ENCODE data around the gene PLD1. TPM values are rescaled to one million over a fixed set of nuclear protein-coding genes. Genes with fewer than 3 reads are reported as not detected.

PLD1 gene
- total RNA-seq, 4 donors from 2014 or later, result 30.9 to 67.9 (median 56.0) TPM

- Histone ChIP-seq H3K4me1 (peaks cover 9 to 40% (median 12%) of the 10 kb centered on the region in 3 donors), H3K27ac (no peak overlapping the region), H3K36me3 (no peaks in the 10 kb centered on the region), H3K27me3 (no peaks in the 10 kb centered on the region), H3K4me3 (no peak overlapping the region), H3K9me3 (no peaks in the 10 kb centered on the region)
- intact Hi-C loops (cut with DNase I), result loop anchor here (10.0 kb wide), 1 partner anchor 49 kb away; no protein-coding TSS in a partner anchor
- TF ChIP-seq CTCF (IDR thresholded peaks at IDR 0.05) (no peak), POLR2A (IDR thresholded peaks at IDR 0.05) (no peak)
- DNase-seq, result no peak
- WGBS, 2 donors, result 73 to 74% methylated on average over 8 of the region's 8 CpGs
These were observed 34.3 kb downstream of the PLD1 start for GRCh38 chr3:171775943-171776342.

GRCh38 chr3:171774521-171774920 is 35.8 kb downstream of the PLD1 start:
- no peak overlapping the region for H3K27ac ChIP-seq
- WGBS, 2 donors, result 71 to 77% methylated on average over 6 of the region's 6 CpGs

GRCh38 chr3:171772427-171773056 is 37.7 kb downstream of the PLD1 start:
- Histone ChIP-seq H3K36me3 (no peaks in the 10 kb centered on the region), H3K27me3 (no peaks in the 10 kb centered on the region), H3K27ac (peak overlapping the region in 2 of 4 donors; percentile 85 to 86), H3K4me3 (no peak overlapping the region), H3K4me1 (peaks cover 19 to 72% (median 28%) of the 10 kb centered on the region in 3 donors), H3K9me3 (no peaks in the 10 kb centered on the region)
- WGBS, 2 donors, result 0 to 5% methylated on average over 4 of the region's 4 CpGs
- TF ChIP-seq POLR2A (IDR thresholded peaks at IDR 0.05) (no peak), CTCF (IDR thresholded peaks at IDR 0.05) (peak in 5 of 6 experiments; percentile 63 to 74 (median 67))
- intact Hi-C loops (cut with DNase I), result loop anchor here (5.0 to 10.0 kb wide), 2 partner anchors 52 to 125 kb away; no protein-coding TSS in a partner anchor
- no peak for DNase-seq

More at GRCh38 chr3:171774521-171774920, 35.8 kb downstream of the PLD1 start:
- Histone ChIP-seq H3K4me1 (peaks cover 9 to 54% (median 20%) of the 10 kb centered on the region in 3 donors), H3K36me3 (no peaks in the 10 kb centered on the region), H3K9me3 (no peaks in the 10 kb centered on the region), H3K27me3 (no peaks in the 10 kb centered on the region), H3K4me3 (no peak overlapping the region)
- intact Hi-C loops (cut with DNase I), result loop anchor here (5.0 to 10.0 kb wide), 2 partner anchors 50 to 127 kb away; no protein-coding TSS in a partner anchor
- TF ChIP-seq POLR2A (IDR thresholded peaks at IDR 0.05), result no peak
- no peak for DNase-seq

- TF ChIP-seq POLR2A (IDR thresholded peaks at IDR 0.05) (peak in 3 of 4 donors; percentile 29 to 57 (median 51)), CTCF (IDR thresholded peaks at IDR 0.05) (no peak)
- H3K27ac ChIP-seq, result peak overlapping the region; percentile 71 to 86 (median 80)
- H3K9me3 ChIP-seq, result no peaks in the 10 kb centered on the region
- intact Hi-C loops (cut with DNase I), result loop anchor here (5.0 to 10.0 kb wide), 2 partner anchors 54 to 124 kb away; no protein-coding TSS in a partner anchor
- H3K36me3 ChIP-seq, result no peaks in the 10 kb centered on the region
- H3K4me1 ChIP-seq, result peaks cover 19 to 73% (median 23%) of the 10 kb centered on the region in 3 donors
- peak overlapping the region; percentile 28 to 61 (median 49) for H3K4me3 ChIP-seq
- WGBS, 2 donors, result 28 to 48% methylated on average over 8 to 10 of the region's 10 CpGs
- DNase-seq, result no peak
- no peaks in the 10 kb centered on the region for H3K27me3 ChIP-seq
These were observed 39.3 kb downstream of the PLD1 start for GRCh38 chr3:171770689-171771620.

GRCh38 chr3:171769461-171769860 is 40.8 kb downstream of the PLD1 start:
- Histone ChIP-seq H3K4me3 (peak overlapping the region in 3 of 4 donors; percentile 49 to 61 (median 49)), H3K36me3 (no peaks in the 10 kb centered on the region), H3K27ac (peak overlapping the region in 2 of 4 donors; percentile 85 to 86), H3K9me3 (no peaks in the 10 kb centered on the region), H3K4me1 (peaks cover 19 to 70% (median 23%) of the 10 kb centered on the region in 3 donors), H3K27me3 (no peaks in the 10 kb centered on the region)
- DNase-seq, result no peak
- intact Hi-C loops (cut with DNase I), result no loop called here
- WGBS, 2 donors, result 34 to 38% methylated on average over 3 of the region's 3 CpGs
- TF ChIP-seq POLR2A (IDR thresholded peaks at IDR 0.05) (no peak), CTCF (IDR thresholded peaks at IDR 0.05) (no peak)

Measured in esophagus squamous epithelium (tissue), 5 donors.